Measurements from ENCODE around the gene PLA2G4A. TPM values are rescaled to one million over a fixed set of nuclear protein-coding genes. Genes with fewer than 3 reads are reported as not detected.
A peak's percentile ranks its signal among the peaks of the same experiment; 100 is the strongest.
"Not testable (repeated sequence)": the region's sequence is repeated elsewhere in the genome, so short reads cannot be mapped to it uniquely, and the experiment has no call there.

PLA2G4A gene
- total RNA-seq, 1 experiment from 2014 or later = not detected

DNA sequence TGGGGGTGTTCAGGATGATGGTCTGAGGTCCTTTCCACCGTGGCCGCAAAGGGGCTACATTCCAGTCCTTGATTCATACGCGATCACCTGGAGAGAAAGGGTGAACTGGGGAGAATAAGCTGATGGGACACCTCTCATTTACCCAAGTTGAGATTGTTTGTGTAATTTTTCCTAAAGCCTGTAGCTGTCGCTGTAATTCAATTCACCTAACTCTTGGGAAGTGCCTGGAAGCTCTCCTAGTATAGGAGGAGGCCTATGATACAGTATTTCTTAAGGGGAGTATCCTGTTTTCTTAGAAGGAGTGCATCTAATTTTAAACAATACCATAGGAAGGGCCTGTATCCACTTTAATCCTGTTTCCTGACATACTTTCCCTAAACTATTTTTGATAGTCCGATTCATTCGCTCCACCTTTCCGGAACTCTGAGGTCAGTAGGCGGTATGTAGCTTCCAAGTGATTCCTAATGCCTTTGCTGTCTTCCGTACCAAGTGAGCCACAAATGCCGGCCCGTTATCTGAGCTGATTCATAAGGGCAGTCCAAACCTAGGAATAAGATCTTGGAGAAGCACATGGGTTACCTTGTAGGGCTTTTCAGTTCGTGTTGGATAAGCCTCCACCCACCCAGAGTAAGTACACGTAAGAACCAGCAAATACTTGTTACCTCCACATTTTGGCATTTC is 88.5 kb downstream of the PLA2G4A start:
- not testable (repeated sequence) for DNase-seq (ENCODE audit: low read depth)

GRCh38 chr1:186921386-186921785 is 92.6 kb downstream of the PLA2G4A start:
- DNase-seq (ENCODE audit: low read depth) = not testable (repeated sequence)

DNA sequence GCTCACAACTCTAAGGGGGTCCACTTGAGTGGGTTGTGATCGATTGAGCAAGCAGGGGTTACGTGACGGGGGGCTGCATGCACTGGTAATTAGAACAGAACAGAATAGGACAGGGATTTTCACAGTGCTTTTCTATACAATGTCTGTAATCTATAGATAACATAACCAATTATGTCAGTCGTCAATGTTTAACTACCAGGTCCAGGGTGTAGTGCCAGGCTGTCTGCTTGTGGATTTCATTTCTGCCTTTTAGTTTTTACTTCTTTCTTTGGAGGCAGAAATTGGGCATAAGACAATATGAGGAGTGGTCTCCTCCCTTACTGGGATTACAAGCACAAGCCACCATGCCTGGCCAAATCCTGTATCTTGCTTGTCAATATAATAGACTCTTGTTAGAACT is 94.1 kb downstream of the PLA2G4A start:
- not testable (repeated sequence) for DNase-seq (ENCODE audit: low read depth)

DNA sequence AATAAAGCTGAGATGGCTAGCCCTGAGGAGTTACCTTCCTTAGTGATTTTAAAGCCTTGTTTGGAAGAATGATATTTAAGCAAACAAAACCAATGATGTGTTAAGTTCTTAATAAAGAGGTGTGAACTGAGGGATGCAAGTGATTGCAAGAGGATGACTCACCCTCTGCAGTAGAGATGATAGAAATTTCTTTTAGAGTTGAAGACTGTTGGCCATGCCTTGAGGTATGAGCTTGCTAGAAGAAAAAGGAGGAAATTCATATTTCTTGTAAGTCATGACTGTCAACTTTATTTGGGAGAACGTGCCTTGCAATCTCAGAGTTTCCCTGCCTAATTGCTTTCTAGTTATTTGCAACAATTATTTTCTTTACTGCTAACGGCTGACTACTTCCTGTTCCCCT is 94.7 kb downstream of the PLA2G4A start:
- DNase-seq (ENCODE audit: low read depth) = no peak

DNA sequence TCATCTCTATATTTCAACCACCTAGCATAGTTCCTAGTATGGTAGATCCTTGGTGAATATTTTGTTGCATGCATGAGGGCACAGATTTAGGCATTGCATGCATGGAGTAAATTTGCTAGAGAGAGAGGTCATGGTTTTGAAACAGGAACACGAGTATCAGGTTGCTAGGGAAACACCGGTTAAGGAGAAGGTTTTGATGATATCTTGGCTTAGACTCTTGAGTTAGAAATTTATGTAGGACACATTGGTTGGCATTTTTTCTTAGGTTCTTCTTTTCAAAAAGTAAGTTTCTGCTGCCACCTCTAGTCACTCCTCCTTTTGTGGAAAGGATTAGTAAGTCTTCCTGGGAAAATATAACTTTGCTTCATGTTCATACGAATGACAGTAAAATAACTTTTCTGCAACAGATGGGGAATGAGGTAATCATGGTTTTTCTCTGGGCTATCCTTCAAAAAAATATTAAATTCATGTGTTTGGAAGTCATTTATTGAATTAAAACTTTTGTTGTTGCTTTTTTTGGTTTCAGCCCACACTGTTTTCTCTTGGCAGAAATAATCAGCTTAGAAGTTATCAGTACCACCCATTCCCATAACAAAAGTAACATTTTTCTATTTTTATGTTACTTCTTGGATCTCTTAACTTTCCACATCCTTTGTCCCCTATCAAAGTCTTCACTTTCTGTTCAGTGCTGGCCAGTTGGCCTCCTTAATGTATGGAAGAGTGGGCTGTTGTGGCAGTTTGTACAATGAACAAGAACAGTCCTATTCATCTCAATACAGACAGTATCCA is 97.3 kb downstream of the PLA2G4A start:
- DNase-seq (ENCODE audit: low read depth) = no peak

DNA sequence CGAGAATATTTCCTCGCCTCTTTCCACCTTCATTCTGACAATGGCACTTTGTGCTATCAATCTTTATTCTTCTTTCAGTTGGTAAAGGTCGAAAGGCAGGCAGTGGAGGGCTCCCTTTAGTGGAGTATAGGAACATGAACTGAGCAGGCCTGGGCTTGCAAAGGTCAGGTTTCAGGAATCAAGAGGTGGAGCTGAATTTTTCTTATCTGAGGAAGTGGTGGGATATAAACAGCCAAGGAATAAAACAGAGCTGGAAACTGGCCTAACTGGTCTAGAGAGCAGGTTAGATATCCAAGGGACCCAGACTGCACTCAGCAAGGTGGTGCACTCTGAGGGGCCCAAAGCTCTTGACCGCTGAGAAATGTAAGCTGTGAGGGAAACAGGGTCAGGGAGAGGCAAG is 99.1 kb downstream of the PLA2G4A start:
- DNase-seq (ENCODE audit: low read depth) = no peak

DNA sequence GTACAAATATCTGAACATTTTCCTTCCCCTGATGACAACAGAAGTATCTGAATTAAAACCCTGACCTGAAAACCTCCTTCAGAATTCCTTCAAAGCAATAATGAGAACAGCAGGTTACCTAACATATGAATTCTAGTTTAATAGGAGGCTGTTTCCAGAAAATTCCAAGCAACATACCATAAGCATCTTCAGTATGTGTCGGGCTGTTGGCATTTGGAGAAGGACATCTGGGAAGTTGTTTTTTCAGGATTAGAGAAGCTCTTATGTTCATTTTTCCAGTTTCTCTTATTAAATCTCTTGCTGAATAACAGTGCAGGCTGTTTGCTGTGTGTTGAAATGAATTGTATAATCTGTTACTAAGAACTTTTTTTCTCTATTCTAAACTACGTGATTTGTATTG is 101.5 kb downstream of the PLA2G4A start:
- no peak for DNase-seq (ENCODE audit: low read depth)

- DNase-seq (ENCODE audit: low read depth) = no peak
Observed at GRCh38 chr1:186937016-186937670, 108.4 kb downstream of the PLA2G4A start.

GRCh38 chr1:186943891-186944686 is 115.3 kb downstream of the PLA2G4A start:
- DNase-seq (ENCODE audit: low read depth) = no peak

- no peak for DNase-seq (ENCODE audit: low read depth)
Observed at GRCh38 chr1:186945146-186945545, 116.4 kb downstream of the PLA2G4A start.

GRCh38 chr1:186948535-186948934 is 119.8 kb downstream of the PLA2G4A start:
- DNase-seq (ENCODE audit: low read depth) = no peak

GRCh38 chr1:186949173-186949572 is 120.4 kb downstream of the PLA2G4A start:
- DNase-seq (ENCODE audit: low read depth) = no peak

DNA sequence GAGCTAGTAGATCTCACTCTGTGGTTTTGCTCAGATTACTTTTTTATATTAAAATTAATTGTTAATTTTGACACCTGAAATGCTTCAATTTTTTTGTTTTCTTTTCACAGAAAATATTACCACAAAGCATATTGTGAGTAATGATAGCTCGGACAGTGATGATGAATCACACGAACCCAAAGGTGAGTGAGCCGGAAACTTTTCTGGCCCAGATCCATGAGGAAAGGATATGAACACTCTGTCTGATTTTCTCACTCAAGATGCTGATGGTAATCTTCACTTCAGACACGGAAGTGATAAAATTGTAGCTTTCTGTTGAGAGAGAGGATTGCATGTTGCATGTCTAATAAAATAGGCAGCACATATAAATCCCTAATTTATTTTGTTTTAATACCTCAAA is 121.8 kb downstream of the PLA2G4A start:
- DNase-seq (ENCODE audit: low read depth) = no peak

DNA sequence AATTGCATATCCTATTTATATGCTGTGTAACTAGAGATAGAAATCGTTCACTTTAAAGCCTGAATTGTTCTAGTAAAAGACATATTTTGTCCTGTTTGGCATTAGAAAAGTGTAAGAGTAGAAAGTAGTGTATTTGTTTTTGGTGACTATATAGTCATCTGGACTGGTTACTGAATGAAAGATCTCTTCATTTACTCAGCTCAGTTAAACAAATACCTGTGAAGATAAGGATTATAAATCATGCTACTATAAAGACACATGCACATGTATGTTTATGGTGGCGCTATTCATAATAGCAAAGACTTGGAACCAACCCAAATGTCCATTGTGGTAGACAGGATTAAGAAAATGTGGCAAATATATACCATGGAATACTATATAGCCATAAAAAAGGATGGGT is 125.1 kb downstream of the PLA2G4A start:
- DNase-seq (ENCODE audit: low read depth) = no peak

DNA sequence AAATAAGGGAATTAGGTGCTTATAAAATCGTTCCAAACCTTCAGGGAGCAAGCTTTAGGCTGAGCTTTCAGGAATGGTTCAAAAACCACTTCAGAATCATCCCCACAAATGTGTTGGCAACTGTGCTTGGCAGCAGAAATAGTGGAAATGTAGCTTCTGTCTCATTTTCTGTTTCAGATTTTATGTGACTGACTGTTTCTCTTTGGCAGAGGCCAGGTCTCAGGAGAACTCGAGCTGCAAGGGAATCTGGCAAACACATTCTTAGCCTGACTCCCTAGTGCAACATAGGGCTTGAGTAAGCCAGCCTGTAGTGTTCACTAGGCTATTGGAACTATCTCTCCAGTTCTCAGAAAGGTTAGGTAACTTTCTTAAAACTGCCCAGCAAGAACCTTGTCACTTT is 128.6 kb downstream of the PLA2G4A start:
- DNase-seq (ENCODE audit: low read depth) = no peak

- no peak for DNase-seq (ENCODE audit: low read depth)
Observed at GRCh38 chr1:186958520-186958919, 129.8 kb downstream of the PLA2G4A start.

DNA sequence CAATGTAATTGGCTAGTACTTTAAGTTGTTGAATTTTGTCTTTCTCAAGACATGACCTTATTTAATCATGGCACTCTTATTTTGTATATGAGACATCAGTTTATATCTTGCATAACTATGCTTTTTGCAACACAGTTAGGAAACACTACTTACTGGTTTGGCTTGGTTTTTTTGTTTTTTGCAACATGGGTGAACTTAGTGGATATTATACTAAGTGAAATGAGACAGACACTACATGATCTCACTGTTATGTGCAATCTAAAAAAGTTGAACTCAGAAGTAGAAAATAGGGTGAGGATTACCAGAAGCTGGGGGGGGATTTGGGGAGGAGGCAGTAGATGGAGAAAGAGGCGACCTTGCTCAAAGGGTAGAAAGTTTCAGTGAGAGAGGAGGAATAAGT is 132.1 kb downstream of the PLA2G4A start:
- DNase-seq (ENCODE audit: low read depth) = no peak

DNA sequence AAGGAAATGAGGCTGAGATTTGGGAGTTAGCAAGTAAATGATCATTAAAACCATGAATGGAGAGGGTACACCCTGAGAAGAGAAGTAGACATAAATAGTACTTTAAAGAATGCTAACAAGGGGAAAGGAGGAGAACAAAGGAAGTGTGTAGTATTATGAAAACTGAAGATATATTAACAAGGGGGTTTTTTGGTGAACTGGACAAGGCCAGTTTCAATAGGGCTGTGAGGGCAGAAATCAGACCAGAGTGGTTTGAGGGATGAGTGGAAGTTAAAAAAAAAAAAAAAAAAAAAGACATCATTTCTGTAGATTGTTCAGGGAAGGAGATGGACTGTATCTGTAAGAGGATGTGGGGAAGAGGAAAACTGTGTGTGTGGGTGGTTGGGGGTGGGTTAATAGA is 137.1 kb downstream of the PLA2G4A start:
- DNase-seq (ENCODE audit: low read depth) = no peak

GRCh38 chr1:186966456-186966855 is 137.7 kb downstream of the PLA2G4A start:
- no peak for DNase-seq (ENCODE audit: low read depth)

- no peak for DNase-seq (ENCODE audit: low read depth)
Observed at GRCh38 chr1:186967656-186968394, 139.1 kb downstream of the PLA2G4A start.

GRCh38 chr1:186974774-186975181 is 146.0 kb downstream of the PLA2G4A start:
- peak; percentile 1 for DNase-seq (ENCODE audit: low read depth)

Measured in LHCN-M2 (cell line).